Mesodermal cell (in vitro differentiated cells): ENCODE measurements around the gene CLEC2D.
"Not testable (repeated sequence)": the region's sequence is repeated elsewhere in the genome, so short reads cannot be mapped to it uniquely, and the experiment has no call there.

Experiments used
- H3K27ac ChIP-seq: 2 replicates; pipeline ENCODE4 v1.7.0; 2013; ENCODE audit warnings: mild to moderate bottlenecking, low read depth, low read length, moderate library complexity; ENCODE audit not compliant: severe bottlenecking
- H3K36me3 ChIP-seq: 2 replicates; pipeline ENCODE4 v1.7.1; 2013; ENCODE audit warnings: mild to moderate bottlenecking, low read length, moderate library complexity; ENCODE audit not compliant: control insufficient read depth, insufficient read depth
- H3K4me1 ChIP-seq: one replicate; pipeline ENCODE4 v1.7.1; 2013; ENCODE audit warnings: mild to moderate bottlenecking, low read length; ENCODE audit not compliant: insufficient read depth, control insufficient read depth, poor library complexity, severe bottlenecking
- H3K4me3 ChIP-seq: 2 replicates; pipeline ENCODE4 v1.7.0; 2013; ENCODE audit warnings: low read length, control low read depth, mild to moderate bottlenecking; ENCODE audit not compliant: insufficient read depth, poor library complexity, severe bottlenecking; ENCODE audit errors: extremely low read depth
- H3K9me3 ChIP-seq: 2 replicates; pipeline ENCODE4 v1.7.1; 2013; ENCODE audit warnings: mild to moderate bottlenecking, low read length, moderate library complexity; ENCODE audit not compliant: control insufficient read depth
- WGBS, 2 experiments: methylation state at CpG; one replicate each; pipeline ENCODE4 v1.1.5; 2013; ENCODE audit warnings: missing lambda C conversion rate in 2 of 2; ENCODE audit not compliant: insufficient coverage in 2 of 2; 5-methylcytosine and 5-hydroxymethylcytosine counted together

The CLEC2D gene

DNA sequence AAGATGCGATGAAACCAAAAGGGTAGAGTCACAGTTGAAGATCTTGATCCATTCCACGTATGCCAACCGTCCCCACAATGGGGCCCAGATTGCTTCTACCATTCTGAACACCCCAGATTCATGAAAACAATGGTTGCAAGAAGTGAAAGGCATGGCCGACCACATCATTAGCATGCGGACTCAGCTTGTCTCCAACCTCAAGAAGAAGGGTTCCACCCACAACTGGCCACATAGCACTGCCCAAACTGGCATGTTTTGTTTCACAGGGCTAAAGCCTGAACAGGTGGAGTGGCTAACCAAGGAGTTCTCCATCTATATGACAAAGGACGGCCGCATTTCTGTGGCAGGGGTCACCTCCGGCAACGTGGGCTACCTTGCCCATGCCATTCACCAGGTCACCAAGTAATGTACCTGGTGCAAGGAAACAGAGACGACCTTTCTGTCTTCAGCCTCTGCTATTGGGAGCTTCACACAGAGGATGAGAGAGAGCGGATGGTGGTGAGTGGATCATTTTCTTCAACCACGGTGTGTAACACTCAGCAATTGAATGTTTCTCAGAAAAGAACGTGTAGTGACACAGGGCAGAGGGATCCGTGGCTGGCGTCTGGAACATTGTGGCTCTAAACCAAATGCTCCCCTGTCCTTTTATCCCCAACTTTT lies 26.8 kb upstream of the CLEC2D start:
- WGBS, 2 experiments: 81 to 97% methylated on average over 13 of the region's 15 CpGs
- Histone ChIP-seq H3K4me1 (peaks cover 9% of the 10 kb centered on the region), H3K27ac (no peak overlapping the region), H3K9me3 (peaks cover 8% of the 10 kb centered on the region), H3K4me3 (no peak overlapping the region), H3K36me3 (no peaks in the 10 kb centered on the region)

DNA sequence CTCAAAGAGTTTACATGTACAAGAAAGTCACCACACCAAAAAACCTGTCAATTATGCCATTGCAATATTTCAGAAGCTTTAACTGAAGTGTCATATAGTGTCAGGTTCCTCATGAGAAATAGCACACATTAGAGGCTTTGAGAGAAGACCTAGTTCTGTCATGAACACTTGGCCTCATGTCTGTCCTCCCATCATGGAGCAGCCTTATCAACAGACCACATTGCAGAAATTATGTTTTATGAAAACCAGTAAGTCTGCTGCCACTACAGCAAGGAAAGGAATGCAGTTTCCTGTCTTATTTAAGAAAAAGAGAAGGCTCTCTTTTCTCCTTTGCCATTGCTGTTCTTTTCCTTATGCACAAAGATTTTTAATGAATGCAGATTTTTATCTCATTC lies 26.2 kb upstream of the CLEC2D start:
- Histone ChIP-seq H3K4me1 (peaks cover 9% of the 10 kb centered on the region), H3K27ac (no peak overlapping the region), H3K36me3 (no peaks in the 10 kb centered on the region), H3K4me3 (no peak overlapping the region), H3K9me3 (peaks cover 8% of the 10 kb centered on the region)

DNA sequence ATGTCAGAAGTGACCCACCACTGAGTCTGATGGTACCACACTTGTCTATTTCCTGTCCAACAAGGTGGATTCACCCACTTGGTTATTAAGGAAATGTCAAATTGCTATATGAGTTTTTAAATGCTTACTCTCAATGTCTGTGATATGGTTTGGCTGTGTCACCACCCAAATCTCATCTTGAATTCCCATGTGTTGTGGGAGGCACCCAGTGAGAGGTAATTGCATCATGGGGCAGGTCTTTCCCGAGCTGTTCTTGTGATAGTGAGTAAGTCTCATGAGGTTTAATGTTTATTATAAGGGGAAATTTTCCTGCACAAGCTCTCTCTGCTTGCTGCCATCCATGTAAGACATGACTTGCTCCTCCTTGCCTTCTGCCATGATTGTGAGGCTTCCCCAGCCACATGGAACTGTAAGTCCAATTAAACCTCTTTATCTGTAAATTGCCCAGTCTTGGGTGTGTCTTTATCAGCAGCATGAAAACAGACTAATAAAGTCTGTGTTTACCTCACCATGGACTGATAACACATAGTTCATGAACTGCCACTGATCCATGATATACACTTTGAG lies 24.4 kb upstream of the CLEC2D start:
- H3K9me3 ChIP-seq, H3K4me3 ChIP-seq, H3K4me1 ChIP-seq, H3K36me3 ChIP-seq, H3K27ac ChIP-seq: not testable (repeated sequence)
- WGBS, 2 experiments: no CpG with 5 or more reads among the region's 1 CpG

DNA sequence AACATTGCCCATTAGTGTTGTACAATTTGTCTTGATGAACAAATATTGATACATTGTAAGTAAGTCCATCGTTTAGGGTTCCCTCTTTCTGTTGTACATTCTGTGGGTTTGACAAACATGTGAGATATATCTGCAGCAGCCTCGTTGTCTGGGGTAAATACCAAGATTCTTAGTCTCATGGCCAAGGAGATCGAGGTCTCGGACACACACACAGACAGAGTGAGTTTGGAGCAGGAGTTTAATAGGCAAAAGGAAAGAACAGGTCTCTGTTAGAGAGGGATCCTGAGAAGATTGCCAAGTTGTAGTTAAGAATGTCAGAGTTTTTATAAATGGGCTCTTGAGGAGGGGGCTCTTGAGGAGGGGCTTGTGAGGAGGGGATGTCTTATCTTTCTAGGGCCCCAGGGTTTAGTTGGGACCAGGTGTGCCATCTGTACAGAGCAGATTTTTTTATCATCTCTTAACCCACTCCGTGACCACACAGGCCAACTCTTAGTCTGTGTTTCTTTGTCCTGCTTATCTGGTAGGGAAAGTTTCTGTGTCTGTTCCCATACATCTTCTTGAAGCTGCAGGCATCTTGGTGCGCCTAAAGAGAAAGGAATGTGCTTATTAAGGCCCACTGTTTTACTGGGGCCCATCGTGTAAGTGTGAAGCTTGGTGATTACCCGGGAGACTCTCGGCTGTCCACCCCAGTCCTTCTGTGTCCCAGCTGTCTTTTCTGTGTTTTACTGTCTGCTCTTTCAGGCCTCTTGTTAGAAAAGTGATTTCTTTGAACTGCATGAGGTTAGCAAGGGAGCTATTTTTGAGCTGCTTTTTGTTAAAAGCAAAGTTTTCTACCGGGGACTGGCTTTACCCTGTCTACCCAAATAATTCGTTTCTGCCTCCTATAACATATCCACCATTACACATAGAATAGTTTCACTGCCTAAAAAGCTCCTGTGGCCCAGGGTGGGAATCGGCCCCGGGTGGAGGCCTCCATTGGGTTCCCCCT lies 22.4 kb upstream of the CLEC2D start:
- peak overlapping the region; percentile 63 for H3K4me3 ChIP-seq
- H3K36me3 ChIP-seq: no peaks in the 10 kb centered on the region
- whole genome bisulfite sequencing, 2 experiments: 57 to 65% methylated on average over 8 to 9 of the region's 13 CpGs
- H3K27ac ChIP-seq: peak overlapping the region; percentile 95
- peaks cover 18% of the 10 kb centered on the region for H3K4me1 ChIP-seq
- peaks cover 11% of the 10 kb centered on the region for H3K9me3 ChIP-seq

DNA sequence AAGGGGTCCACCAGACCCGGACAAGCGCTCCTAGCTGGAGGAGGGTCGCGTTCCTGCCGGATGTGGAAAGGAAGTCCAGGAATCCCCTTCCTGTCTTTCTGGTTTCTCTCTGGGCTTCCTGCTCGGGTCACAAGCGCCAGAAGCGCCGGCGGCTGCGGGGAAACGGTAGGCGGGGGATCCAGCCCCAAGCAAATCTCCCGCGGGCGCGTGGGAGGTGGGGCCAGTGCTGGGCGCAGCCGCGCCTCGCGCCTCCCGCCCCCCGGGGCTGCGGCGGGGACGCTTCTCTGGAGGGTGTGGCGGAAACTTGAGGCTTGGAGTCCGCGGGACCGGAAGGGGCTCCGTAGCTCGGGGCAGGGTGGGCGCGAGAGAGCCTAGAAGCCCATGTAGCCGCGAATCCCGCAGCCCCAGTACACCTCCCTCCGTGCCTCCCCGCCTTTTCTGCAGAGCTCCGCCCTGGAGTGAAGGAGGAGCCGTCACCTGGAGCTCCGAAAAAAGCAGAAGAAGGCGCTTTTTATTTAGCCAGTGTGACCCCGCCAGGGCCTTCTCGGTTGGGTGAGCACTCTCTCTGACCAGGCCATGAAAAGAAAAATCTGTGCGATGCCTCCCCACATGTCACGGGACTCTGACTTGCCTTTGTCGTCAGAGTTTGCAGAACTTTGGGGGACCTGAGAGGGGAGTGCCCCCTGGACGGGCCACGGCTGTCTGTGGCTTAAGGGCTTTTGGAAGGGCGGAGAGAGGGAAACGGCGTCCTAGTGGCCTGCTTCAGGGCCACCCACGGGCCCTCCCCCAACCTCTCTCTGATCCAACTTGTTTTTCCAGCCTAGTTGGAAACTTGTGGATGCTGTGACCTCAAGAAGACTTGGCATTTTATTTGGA lies 21.4 kb upstream of the CLEC2D start:
- Histone ChIP-seq H3K9me3 (peaks cover 11% of the 10 kb centered on the region), H3K27ac (peak overlapping the region; percentile 95), H3K4me1 (peaks cover 18% of the 10 kb centered on the region), H3K36me3 (no peaks in the 10 kb centered on the region), H3K4me3 (peak overlapping the region; percentile 63)
- 1% methylated on average over 23 to 36 of the region's 55 CpGs for WGBS, 2 experiments

DNA sequence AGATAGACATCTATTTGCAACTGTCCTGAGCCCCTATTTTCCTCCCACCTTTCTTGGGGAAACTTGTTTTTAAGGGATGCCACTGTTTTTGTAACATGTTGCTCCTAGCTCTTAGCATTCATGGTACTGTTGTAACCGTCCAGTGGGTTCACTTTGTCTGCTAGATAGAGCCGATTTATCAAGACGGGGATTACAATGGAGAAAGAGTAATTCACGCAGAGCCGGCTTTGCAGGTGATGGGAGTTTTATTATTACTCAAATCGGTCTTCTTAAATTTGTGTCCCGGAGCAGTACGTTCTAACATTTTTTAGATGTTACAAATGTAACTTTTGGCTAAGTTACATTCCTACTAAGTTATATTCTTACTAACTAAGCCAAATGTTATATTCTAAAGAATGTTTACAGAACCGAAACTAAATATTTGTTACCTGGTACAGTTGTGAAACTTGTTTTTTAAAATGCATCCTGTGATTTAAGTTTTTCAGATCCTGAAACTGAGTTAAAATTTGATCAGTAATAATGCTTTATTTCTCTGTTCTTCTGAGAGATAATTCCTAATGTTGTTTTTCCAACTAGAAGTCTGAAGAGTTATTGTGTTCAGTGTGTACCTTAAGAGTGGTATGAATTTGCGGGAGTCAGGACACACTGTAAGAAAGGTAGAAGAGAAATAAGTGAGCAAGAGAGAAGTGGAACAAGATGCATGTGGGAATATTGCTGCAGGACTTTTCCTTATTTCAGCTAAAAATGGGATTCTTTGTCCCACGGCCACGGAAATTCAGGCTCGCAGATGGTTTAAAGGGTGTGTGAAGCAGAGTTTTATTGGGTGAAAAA lies 20.6 kb upstream of the CLEC2D start:
- peak overlapping the region; percentile 63 for H3K4me3 ChIP-seq
- WGBS, 2 experiments: 31 to 40% methylated on average over 7 to 10 of the region's 13 CpGs
- peaks cover 7% of the 10 kb centered on the region for H3K36me3 ChIP-seq
- peaks cover 18% of the 10 kb centered on the region for H3K4me1 ChIP-seq
- H3K27ac ChIP-seq: peak overlapping the region; percentile 95
- H3K9me3 ChIP-seq: peaks cover 11% of the 10 kb centered on the region

DNA sequence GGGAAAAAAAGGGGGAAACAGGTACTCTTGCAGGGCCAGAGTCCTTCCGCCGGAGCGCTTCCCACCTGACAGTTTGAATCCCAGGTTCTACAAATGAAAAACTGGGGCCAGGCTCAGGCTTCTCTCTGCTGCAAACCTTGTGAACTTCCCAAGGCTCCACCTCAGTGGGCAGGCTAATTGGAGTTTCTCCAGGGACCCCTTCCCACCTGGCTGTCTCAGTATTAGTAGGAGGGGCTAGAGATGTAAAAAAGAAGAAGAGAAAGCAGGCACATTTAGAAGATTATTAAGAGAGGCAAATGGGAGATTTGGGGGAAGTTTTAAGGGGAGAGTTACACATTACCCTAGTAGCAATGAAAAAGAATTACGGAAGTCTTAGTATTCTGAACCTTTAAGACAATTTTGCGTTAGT lies 20.0 kb upstream of the CLEC2D start:
- H3K4me1 ChIP-seq: peaks cover 18% of the 10 kb centered on the region
- WGBS, 2 experiments: 54 to 65% methylated on average over 3 to 4 of the region's 5 CpGs
- peak overlapping the region; percentile 63 for H3K4me3 ChIP-seq
- peaks cover 11% of the 10 kb centered on the region for H3K9me3 ChIP-seq
- H3K36me3 ChIP-seq: peaks cover 13% of the 10 kb centered on the region
- peak overlapping the region; percentile 95 for H3K27ac ChIP-seq

DNA sequence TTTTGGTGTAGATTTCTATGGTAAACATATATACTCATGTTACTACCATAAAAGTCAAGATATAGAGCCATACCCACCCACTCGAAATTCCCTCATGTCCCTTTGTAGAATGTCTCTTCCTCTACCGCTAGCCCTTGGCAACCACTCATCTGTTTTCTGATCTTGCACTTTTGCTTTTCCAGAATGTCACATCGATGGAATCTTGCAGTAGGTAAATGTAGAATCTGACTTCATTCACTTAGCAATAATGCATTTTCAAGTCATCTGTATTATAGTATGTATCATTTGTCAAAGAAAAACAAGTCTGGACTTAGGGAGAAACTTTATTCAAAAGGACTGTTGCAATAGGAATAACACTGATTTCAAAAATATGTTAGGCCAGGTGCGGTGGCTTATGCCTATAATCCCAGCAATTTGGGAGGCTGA lies 19.3 kb upstream of the CLEC2D start:
- H3K4me3 ChIP-seq: peak overlapping the region; percentile 6
- H3K27ac ChIP-seq: no peak overlapping the region
- peaks cover 18% of the 10 kb centered on the region for H3K4me1 ChIP-seq
- H3K9me3 ChIP-seq: peaks cover 5% of the 10 kb centered on the region
- WGBS, 2 experiments: 90 to 100% methylated on average over 1 to 2 of the region's 4 CpGs
- peaks cover 20% of the 10 kb centered on the region for H3K36me3 ChIP-seq

DNA sequence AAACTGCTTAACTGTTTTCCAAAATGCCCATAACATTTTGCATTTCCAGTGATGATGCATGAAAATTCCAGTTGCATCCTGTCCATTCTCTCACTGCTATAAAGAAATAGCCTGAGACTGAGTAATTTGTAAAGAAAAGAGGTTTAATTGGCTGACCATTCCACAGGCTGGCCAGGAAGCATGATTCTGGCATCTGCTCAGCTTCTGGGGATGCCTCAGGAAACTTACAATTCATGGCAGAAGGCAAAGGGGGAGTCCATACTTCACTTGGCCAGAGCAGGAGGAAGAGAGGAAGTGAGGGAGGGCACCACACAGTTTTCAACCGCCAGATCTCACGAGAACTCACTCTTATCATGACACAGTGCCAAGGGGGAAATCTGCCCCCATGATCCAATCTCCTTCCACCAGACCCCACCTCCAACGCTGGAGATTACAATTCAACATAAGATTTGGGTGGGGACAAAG lies 18.2 kb upstream of the CLEC2D start:
- H3K4me3 ChIP-seq: no peak overlapping the region
- H3K9me3 ChIP-seq: peaks cover 3% of the 10 kb centered on the region
- peaks cover 31% of the 10 kb centered on the region for H3K36me3 ChIP-seq
- no CpG with 5 or more reads among the region's 3 CpGs for WGBS, 2 experiments
- no peak overlapping the region for H3K27ac ChIP-seq
- peaks cover 18% of the 10 kb centered on the region for H3K4me1 ChIP-seq
